PC-9 (cell line): Measurements from ENCODE around the gene COL4A5.

Source experiments
- CTCF ChIP-seq: fragments of 200-600 bp; sonication (generic); conservative IDR thresholded peaks from 2 replicates; pipeline ENCODE4 v1.6.1; 2017; ENCODE audit warnings: mixed run types, antibody characterized with exemption, mild to moderate bottlenecking, moderate library complexity
- EZH2 ChIP-seq: fragments of 200-600 bp; sonication (generic); IDR thresholded peaks from 2 replicates; pipeline ENCODE4 v1.8.0; 2017; ENCODE audit warnings: antibody characterized with exemption, low read depth

- TF ChIP-seq CTCF = no peak
- no peak for TF ChIP-seq EZH2
Measured at GRCh38 chrX:108396188-108396891, 43.3 kb upstream of the COL4A5 start.
